ENCODE measurements around the gene C1QTNF8.

C1QTNF8 gene

GRCh38 chr16:1069154-1069553 is 26.9 kb downstream of the C1QTNF8 start:
- no peak for TF ChIP-seq CTCF (IDR thresholded peaks at IDR 0.05)

GRCh38 chr16:1068451-1068850 is 27.6 kb downstream of the C1QTNF8 start:
- no peak for TF ChIP-seq CTCF (IDR thresholded peaks at IDR 0.05)

- no peak for TF ChIP-seq CTCF (IDR thresholded peaks at IDR 0.05)
These were observed 28.4 kb downstream of the C1QTNF8 start for GRCh38 chr16:1067629-1068028.

- no peak for TF ChIP-seq CTCF (IDR thresholded peaks at IDR 0.05)
These were observed 29.4 kb downstream of the C1QTNF8 start for GRCh38 chr16:1066584-1067172.

GRCh38 chr16:1065469-1066128 is 30.4 kb downstream of the C1QTNF8 start:
- TF ChIP-seq CTCF (IDR thresholded peaks at IDR 0.05), result no peak

- TF ChIP-seq CTCF (IDR thresholded peaks at IDR 0.05), result no peak
These were observed 32.3 kb downstream of the C1QTNF8 start for GRCh38 chr16:1063728-1064127.

GRCh38 chr16:1062895-1063294 is 33.1 kb downstream of the C1QTNF8 start:
- TF ChIP-seq CTCF (IDR thresholded peaks at IDR 0.05), result no peak
